Measurements from ENCODE around the gene UBR1. TPM values are rescaled to one million over a fixed set of nuclear protein-coding genes. Genes with fewer than 3 reads are reported as not detected.

UBR1 gene
- total RNA-seq, 1 experiment from 2014 or later = 23.2 TPM

GRCh38 chr15:42929306-42929848 lies 176.5 kb downstream of the UBR1 start:
- no TSS peak for BruUV-seq (replicated peaks)
- Histone ChIP-seq H3K4me1 (ENCODE audit: control insufficient read depth, insufficient read depth, low read length) (no peaks in the 10 kb centered on the region), H3K9me3 (ENCODE audit: control insufficient read depth, insufficient read depth, low read depth, low read length) (no peaks in the 10 kb centered on the region), H3K36me3 (ENCODE audit: control insufficient read depth, insufficient read depth, low read length) (no peaks in the 10 kb centered on the region), H3K27ac (ENCODE audit: low read length) (no peak overlapping the region), H3K4me3 (ENCODE audit: low read depth in 2 of 2, low read length in 2 of 2) (no peak overlapping the region), H3K27me3 (ENCODE audit: control insufficient read depth, insufficient read depth, low read length) (no peaks in the 10 kb centered on the region)
- no peak for TF ChIP-seq CTCF (IDR thresholded peaks at IDR 0.05)
- ChIA-PET CTCF (no interaction called here), POLR2A (interaction anchor here (0.6 kb wide), 1 partner anchor 20 kb away, joined by 5 read pairs; no protein-coding TSS in a partner anchor)
- ATAC-seq = no peak
- DNase-seq (ENCODE audit: low read depth, low spot score) = no peak
- intact Hi-C loops (cut with micrococcal nuclease; ENCODE audit: unreplicated experiment) (no loop called here), in situ Hi-C loops (cut with HindIII; ENCODE audit: low pct_unique_long_range_greater_than_20kb, low sequenced_read_pairs) (no loop called here)

GRCh38 chr15:42921342-42921731 lies 184.5 kb downstream of the UBR1 start:
- ChIA-PET POLR2A (no interaction called here), CTCF (no interaction called here)
- H3K36me3 ChIP-seq (ENCODE audit: control insufficient read depth, insufficient read depth, low read length) = no peaks in the 10 kb centered on the region
- peak overlapping the region; percentile 78 to 84 for H3K4me3 ChIP-seq (ENCODE audit: low read depth in 2 of 2, low read length in 2 of 2)
- DNase-seq (ENCODE audit: low read depth, low spot score) = no peak
- H3K27ac ChIP-seq (ENCODE audit: low read length) = peak overlapping the region; percentile 71; the same call in 1 of the 2 replicates
- intact Hi-C loops (cut with micrococcal nuclease; ENCODE audit: unreplicated experiment) (no loop called here), in situ Hi-C loops (cut with HindIII; ENCODE audit: low pct_unique_long_range_greater_than_20kb, low sequenced_read_pairs) (no loop called here)
- H3K9me3 ChIP-seq (ENCODE audit: control insufficient read depth, insufficient read depth, low read depth, low read length) = no peaks in the 10 kb centered on the region
- ATAC-seq = peak; percentile 2; the same call in 1 of the 2 replicates
- H3K27me3 ChIP-seq (ENCODE audit: control insufficient read depth, insufficient read depth, low read length) = no peaks in the 10 kb centered on the region
- peaks cover 6% of the 10 kb centered on the region; the same call in 1 of the 2 replicates for H3K4me1 ChIP-seq (ENCODE audit: control insufficient read depth, insufficient read depth, low read length)
- TF ChIP-seq POLR2AphosphoS5 (IDR thresholded peaks at IDR 0.05; ENCODE audit: low read depth, low read length) = no peak
- no peak for TF ChIP-seq TCF7L2 (IDR thresholded peaks at IDR 0.05; ENCODE audit: low read depth, low read length)
- no peak for TF ChIP-seq SIN3A (IDR thresholded peaks at IDR 0.05; ENCODE audit: borderline replicate concordance, insufficient read depth, low read depth, low read length)
- no peak for TF ChIP-seq REST (IDR thresholded peaks at IDR 0.05; ENCODE audit: insufficient read depth in 1 of 2, low read depth in 2 of 2, low read length in 1 of 2)
- TF ChIP-seq CTCF (IDR thresholded peaks at IDR 0.05) = no peak
- BruUV-seq (replicated peaks) = no TSS peak
